GM12878 (cell line): ENCODE measurements around the gene SF3A1. TPM values are rescaled to one million over a fixed set of nuclear protein-coding genes. Genes with fewer than 3 reads are reported as not detected.

Experiments
- ATAC-seq: fragments of 200-7000 bp; cut with Tn5 transposase; 3 replicates; pipeline ENCODE4 v1.9.1; 2020; ENCODE audit warnings: mild to moderate bottlenecking, moderate library complexity
- BruUV-seq: library from RNA; stranded (reverse); fragments of 400-500 nt; replicated peaks from 2 replicates; lab custom pipeline; 2021; lab: Mats Ljungman, UMichigan
- CTCF ChIA-PET: fragments of 300-600 bp; sonication (Branson Sonifier 250); formaldehyde crosslinking; extraction: SDS; loops from one replicate; lab custom pipeline; 2021; ENCODE audit warnings: inconsistent platforms; lab: Yijun Ruan, JAX
- POLR2A ChIA-PET: fragments of 350-600 bp; formaldehyde crosslinking; extraction: SDS; loops from one replicate; lab custom pipeline; 2021; ENCODE audit warnings: inconsistent platforms; lab: Charles Lee
- RAD21 ChIA-PET: fragments of 300-600 bp; sonication (Branson Sonifier 250); formaldehyde crosslinking; loops from one replicate; lab custom pipeline; 2023; ENCODE audit warnings: antibody characterized with exemption; ENCODE audit not compliant: unreplicated experiment; lab: Charles Lee
- SMC1A ChIA-PET: fragments of 300-600 bp; sonication (Branson Sonifier 250); formaldehyde crosslinking; loops from one replicate; lab custom pipeline; 2023; ENCODE audit not compliant: unreplicated experiment, uncharacterized antibody; lab: Charles Lee
- DNase-seq: peaks from one replicate; pipeline ENCODE4 v3.0.0-alpha.2; 2011; ENCODE audit warnings: low read depth, low spot score
- FAIRE-seq: peaks from 3 replicates; lab custom pipeline; 2011; peaks lifted over from hg19 to GRCh38; lab: Jason Lieb, UNC
- H2AFZ ChIP-seq: 2 replicates; pipeline ENCODE4 v1.6.0; 2011; ENCODE audit warnings: low read depth, low read length, control low read depth; ENCODE audit not compliant: control insufficient read depth
- H3K27ac ChIP-seq: 2 replicates; pipeline ENCODE4 v1.5.1; 2011; ENCODE audit warnings: control low read depth; ENCODE audit not compliant: control insufficient read depth, insufficient read depth
- H3K27me3 ChIP-seq, 2 experiments: replicated peaks in 1 of 2; 2 replicates each; pipeline versions ENCODE4 v1.6.0 to v1.6.1; 2011; ENCODE audit warnings: low read length in 1 of 2; ENCODE audit not compliant: control insufficient read depth in 2 of 2, insufficient read depth in 2 of 2
- H3K36me3 ChIP-seq, 2 experiments: 2 replicates each; pipeline ENCODE4 v1.5.1; 2011; ENCODE audit warnings: low read length in 1 of 2; ENCODE audit not compliant: control insufficient read depth in 2 of 2, insufficient read depth in 2 of 2
- H3K4me1 ChIP-seq: 2 replicates; pipeline ENCODE4 v1.6.1; 2011; ENCODE audit warnings: mild to moderate bottlenecking, low read length, moderate library complexity, mixed read lengths; ENCODE audit not compliant: control insufficient read depth, insufficient read depth
- H3K4me2 ChIP-seq: 2 replicates; pipeline ENCODE4 v1.6.0; 2011; ENCODE audit warnings: control low read depth; ENCODE audit not compliant: control insufficient read depth, insufficient read depth
- H3K4me3 ChIP-seq: fragments of 200-600 bp; sonication (generic); 2 replicates; pipeline ENCODE4 v1.5.1; 2016
- H3K79me2 ChIP-seq: 2 replicates; pipeline ENCODE4 v1.6.0; 2011; ENCODE audit warnings: low read length; ENCODE audit not compliant: control insufficient read depth, insufficient read depth
- H3K9ac ChIP-seq: 2 replicates; pipeline ENCODE4 v1.8.0; 2011; ENCODE audit warnings: low read length, control low read depth, mixed read lengths; ENCODE audit not compliant: control insufficient read depth, insufficient read depth
- H3K9me3 ChIP-seq: replicated peaks from 3 replicates; pipeline ENCODE4 v1.5.1; 2011; ENCODE audit warnings: mild to moderate bottlenecking, low read length; ENCODE audit not compliant: control insufficient read depth, insufficient read depth
- H4K20me1 ChIP-seq: 2 replicates; pipeline ENCODE4 v1.6.0; 2011; ENCODE audit not compliant: control insufficient read depth, insufficient read depth
- ETV6 ChIP-seq, 2 experiments: fragments of 450-650 bp in 1 of 2; IDR thresholded peaks in 1 of 2; conservative IDR thresholded peaks in 1 of 2; 2 replicates each; pipeline ENCODE4 v1.6.1; 2014; ENCODE audit warnings: antibody characterized with exemption in 1 of 2, borderline replicate concordance in 1 of 2, low read depth in 1 of 2, mild to moderate bottlenecking in 1 of 2, moderate library complexity in 1 of 2
- IKZF2 ChIP-seq, 2 experiments: fragments of 450-650 bp; IDR thresholded peaks; 2 replicates each; pipeline ENCODE4 v1.6.1; 2017; ENCODE audit warnings: mild to moderate bottlenecking in 2 of 2, moderate library complexity in 2 of 2
- POLR2A ChIP-seq: IDR thresholded peaks from 2 replicates; pipeline ENCODE4 v1.6.1; 2011; ENCODE audit warnings: low read depth, mild to moderate bottlenecking, low read length
- POLR2AphosphoS2 ChIP-seq: IDR thresholded peaks from 2 replicates; pipeline ENCODE4 v1.6.1; 2011; ENCODE audit warnings: low read depth, mild to moderate bottlenecking, low read length, improper control_type of control experiment, moderate library complexity
- POLR2AphosphoS5 ChIP-seq: IDR thresholded peaks from 2 replicates; pipeline ENCODE4 v1.6.1; 2011; ENCODE audit warnings: mild to moderate bottlenecking, low read length, inconsistent platforms
- POU2F2 ChIP-seq: IDR thresholded peaks from 3 replicates; pipeline ENCODE4 v1.6.1; 2011; ENCODE audit warnings: low read depth, mild to moderate bottlenecking, low read length, borderline replicate concordance
- RCOR1 ChIP-seq: conservative IDR thresholded peaks from 2 replicates; pipeline ENCODE4 v1.6.1; 2012; ENCODE audit warnings: low read depth, low read length, improper control_type of control experiment
- SP1 ChIP-seq: IDR thresholded peaks from one replicate; pipeline ENCODE4 v1.6.1; 2011; ENCODE audit warnings: low read depth, low read length
- SPI1 ChIP-seq: IDR thresholded peaks from 2 replicates; pipeline ENCODE4 v1.6.1; 2011; ENCODE audit warnings: low read depth, mild to moderate bottlenecking, low read length, moderate library complexity, borderline replicate concordance; ENCODE audit not compliant: insufficient read depth
- TAF1 ChIP-seq: IDR thresholded peaks from 2 replicates; pipeline ENCODE4 v1.6.1; 2011; ENCODE audit warnings: mild to moderate bottlenecking, low read depth, low read length, borderline replicate concordance
- YY1 ChIP-seq: IDR thresholded peaks from 2 replicates; pipeline ENCODE4 v1.6.1; 2011; ENCODE audit warnings: low read depth, mild to moderate bottlenecking, low read length
- WGBS: methylation state at CpG from one replicate; pipeline ENCODE4 v1.1.6; 2016; ENCODE audit warnings: low lambda C conversion rate; ENCODE audit not compliant: insufficient replicate concordance, insufficient coverage; ENCODE audit errors: missing lambda C conversion rate; 5-methylcytosine and 5-hydroxymethylcytosine counted together
- in situ Hi-C: fragments of 300-500 bp; cut with MboI; formaldehyde crosslinking; loops from 9 replicates; pipeline ENCODE4 v1.14.3; 2018; ENCODE audit warnings: mixed read lengths
- intact Hi-C: fragments of 100-400 bp; cut with micrococcal nuclease; formaldehyde crosslinking; loops from one replicate; pipeline ENCODE4 v1.14.2; 2022; ENCODE audit not compliant: unreplicated experiment
- polyA plus RNA-seq, 11 experiments: library from polyadenylated mRNA; depleted of rRNA in 4 of 11; unstranded in 6 of 11; stranded (reverse) in 5 of 11; fragments of >200 nt; fragmentation: Nextera tagmentation in 4 of 11; fragmentation: Illumina TruSeq in 1 of 11; extraction: Ambion mirVana in 4 of 11; extraction: Trizol in 1 of 11; gene quantifications; 1 replicate in 1 of 11; 2 replicates in 10 of 11; pipeline versions ENCODE4 v1.2.1 to v1.2.3, GENCODE V29; 2011 to 2016; ENCODE audit warnings: inconsistent platforms in 2 of 11, missing spikeins in 2 of 11, low read depth in 1 of 11
- total RNA-seq, 4 experiments: library from RNA; depleted of rRNA in 3 of 4; stranded (reverse); fragments of >200 nt in 3 of 4; fragmentation: Illumina TruSeq in 1 of 4; extraction: Trizol in 1 of 4; gene quantifications; 2 replicates each; pipeline versions ENCODE4 v1.2.1 to v1.2.3, GENCODE V29; 2013 to 2021
- TF ChIP-seq, protein P1 (sequence below): fragments of 450-650 bp; IDR thresholded peaks from 2 replicates; pipeline ENCODE4 v1.6.1; 2017; ENCODE audit warnings: mild to moderate bottlenecking, moderate library complexity
- TF ChIP-seq, protein P2 (sequence below): fragments of 450-650 bp; IDR thresholded peaks from 2 replicates; pipeline ENCODE4 v1.6.1; 2017; ENCODE audit warnings: mild to moderate bottlenecking, moderate library complexity

SF3A1 gene
- total and polyA plus RNA-seq, 10 of the 15 experiments (the other 5 are each of a cell fraction or from before 2014, with no cell fraction given), result 10.4 to 239 (median 46.0) TPM

DNA sequence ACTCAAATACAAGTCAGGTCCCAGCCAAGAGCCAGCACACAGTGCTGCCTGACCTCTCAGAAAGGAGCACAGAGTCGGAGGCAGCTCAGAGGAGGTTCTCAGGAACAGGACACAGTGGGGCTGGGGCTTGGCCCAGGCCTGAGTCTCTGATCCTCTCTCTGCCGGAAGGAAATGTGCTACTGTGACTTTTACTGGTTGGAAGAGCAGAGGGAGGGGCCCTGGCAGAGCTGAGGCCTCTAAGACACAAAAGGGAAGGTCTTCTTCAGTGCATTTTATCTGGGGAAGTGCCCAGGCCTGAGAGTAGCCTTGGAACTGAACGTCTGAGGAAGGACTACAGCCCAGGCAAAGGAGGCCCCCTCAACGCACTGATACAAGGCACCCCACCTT, 51.2 kb downstream of the SF3A1 start:
- Histone ChIP-seq H3K36me3 (peaks cover 16 to 19% of the 10 kb centered on the region in 2 experiments; a peak in 3 of 4 replicates), H3K27me3 (no peaks in the 10 kb centered on the region), H4K20me1 (no peaks in the 10 kb centered on the region), H3K27ac (peak overlapping the region; percentile 96), H3K4me1 (peaks cover 85% of the 10 kb centered on the region), H3K9ac (peak overlapping the region; percentile 82), H3K9me3 (no peaks in the 10 kb centered on the region), H3K79me2 (peaks cover 55% of the 10 kb centered on the region), H2AFZ (no peak overlapping the region; the same call in 1 of the 2 replicates), H3K4me3 (peak overlapping the region; percentile 51), H3K4me2 (peak overlapping the region; percentile 99)
- ChIA-PET CTCF (interaction anchor here (1.1 to 18.4 kb wide), 3 partner anchors 9 to 22 kb away, joined by 5 to 177 read pairs (median 12); partner anchors contain the start of genes CASTOR1 and TBC1D10A), SMC1A (interaction anchor here (0.7 to 9.7 kb wide), 5 partner anchors 10 to 119 kb away, joined by 3 to 92 read pairs (median 10); partner anchors contain the start of genes CASTOR1 and TBC1D10A), POLR2A (interaction anchor here (0.8 to 16.1 kb wide), 3 partner anchors 9 to 52 kb away, joined by 3 to 198 read pairs (median 6); partner anchors contain the start of genes CCDC157, SF3A1 and TBC1D10A), RAD21 (interaction anchor here (1.4 to 8.2 kb wide), 5 partner anchors 8 to 51 kb away, joined by 4 to 88 read pairs (median 8); partner anchors contain the start of genes CASTOR1, CCDC157, SF3A1 and TBC1D10A)
- intact Hi-C loops, result no loop called here
- peak; percentile 63 for ATAC-seq
- no TSS peak for BruUV-seq
- TF ChIP-seq POLR2AphosphoS5 (peak; percentile 72; the same call in 1 of the 2 replicates), IKZF2 (IDR thresholded peaks at IDR 0.05) (no peak), ETV6 (conservative IDR thresholded peaks at IDR 0.05 in 1 of 2, IDR thresholded peaks at IDR 0.05 in 1 of 2; ENCODE audit: borderline replicate concordance in 1 of 2, low read depth in 1 of 2) (peak in 1 of 2 experiments; percentile 78; a peak in 2 of 4 replicates), POLR2A (peak; percentile 74), SPI1 (0 out of 2 replicates have a peak, but pooled peaks have one; percentile 21), RCOR1 (no peak), YY1 (peak; percentile 34; the same call in 1 of the 2 replicates), POU2F2 (peak; percentile 11; the same call in 1 of the 3 replicates), POLR2AphosphoS2 (0 out of 2 replicates have a peak, but pooled peaks have one; percentile 55), SP1 (peak; percentile 10), TAF1 (peak; percentile 57; the same call in 1 of the 2 replicates)
- TF ChIP-seq, protein P1, sequence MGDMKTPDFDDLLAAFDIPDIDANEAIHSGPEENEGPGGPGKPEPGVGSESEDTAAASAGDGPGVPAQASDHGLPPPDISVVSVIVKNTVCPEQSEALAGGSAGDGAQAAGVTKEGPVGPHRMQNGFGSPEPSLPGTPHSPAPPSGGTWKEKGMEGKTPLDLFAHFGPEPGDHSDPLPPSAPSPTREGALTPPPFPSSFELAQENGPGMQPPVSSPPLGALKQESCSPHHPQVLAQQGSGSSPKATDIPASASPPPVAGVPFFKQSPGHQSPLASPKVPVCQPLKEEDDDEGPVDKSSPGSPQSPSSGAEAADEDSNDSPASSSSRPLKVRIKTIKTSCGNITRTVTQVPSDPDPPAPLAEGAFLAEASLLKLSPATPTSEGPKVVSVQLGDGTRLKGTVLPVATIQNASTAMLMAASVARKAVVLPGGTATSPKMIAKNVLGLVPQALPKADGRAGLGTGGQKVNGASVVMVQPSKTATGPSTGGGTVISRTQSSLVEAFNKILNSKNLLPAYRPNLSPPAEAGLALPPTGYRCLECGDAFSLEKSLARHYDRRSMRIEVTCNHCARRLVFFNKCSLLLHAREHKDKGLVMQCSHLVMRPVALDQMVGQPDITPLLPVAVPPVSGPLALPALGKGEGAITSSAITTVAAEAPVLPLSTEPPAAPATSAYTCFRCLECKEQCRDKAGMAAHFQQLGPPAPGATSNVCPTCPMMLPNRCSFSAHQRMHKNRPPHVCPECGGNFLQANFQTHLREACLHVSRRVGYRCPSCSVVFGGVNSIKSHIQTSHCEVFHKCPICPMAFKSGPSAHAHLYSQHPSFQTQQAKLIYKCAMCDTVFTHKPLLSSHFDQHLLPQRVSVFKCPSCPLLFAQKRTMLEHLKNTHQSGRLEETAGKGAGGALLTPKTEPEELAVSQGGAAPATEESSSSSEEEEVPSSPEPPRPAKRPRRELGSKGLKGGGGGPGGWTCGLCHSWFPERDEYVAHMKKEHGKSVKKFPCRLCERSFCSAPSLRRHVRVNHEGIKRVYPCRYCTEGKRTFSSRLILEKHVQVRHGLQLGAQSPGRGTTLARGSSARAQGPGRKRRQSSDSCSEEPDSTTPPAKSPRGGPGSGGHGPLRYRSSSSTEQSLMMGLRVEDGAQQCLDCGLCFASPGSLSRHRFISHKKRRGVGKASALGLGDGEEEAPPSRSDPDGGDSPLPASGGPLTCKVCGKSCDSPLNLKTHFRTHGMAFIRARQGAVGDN, result 0 out of 2 replicates have a peak, but pooled peaks have one; percentile 27
- TF ChIP-seq, protein P2, sequence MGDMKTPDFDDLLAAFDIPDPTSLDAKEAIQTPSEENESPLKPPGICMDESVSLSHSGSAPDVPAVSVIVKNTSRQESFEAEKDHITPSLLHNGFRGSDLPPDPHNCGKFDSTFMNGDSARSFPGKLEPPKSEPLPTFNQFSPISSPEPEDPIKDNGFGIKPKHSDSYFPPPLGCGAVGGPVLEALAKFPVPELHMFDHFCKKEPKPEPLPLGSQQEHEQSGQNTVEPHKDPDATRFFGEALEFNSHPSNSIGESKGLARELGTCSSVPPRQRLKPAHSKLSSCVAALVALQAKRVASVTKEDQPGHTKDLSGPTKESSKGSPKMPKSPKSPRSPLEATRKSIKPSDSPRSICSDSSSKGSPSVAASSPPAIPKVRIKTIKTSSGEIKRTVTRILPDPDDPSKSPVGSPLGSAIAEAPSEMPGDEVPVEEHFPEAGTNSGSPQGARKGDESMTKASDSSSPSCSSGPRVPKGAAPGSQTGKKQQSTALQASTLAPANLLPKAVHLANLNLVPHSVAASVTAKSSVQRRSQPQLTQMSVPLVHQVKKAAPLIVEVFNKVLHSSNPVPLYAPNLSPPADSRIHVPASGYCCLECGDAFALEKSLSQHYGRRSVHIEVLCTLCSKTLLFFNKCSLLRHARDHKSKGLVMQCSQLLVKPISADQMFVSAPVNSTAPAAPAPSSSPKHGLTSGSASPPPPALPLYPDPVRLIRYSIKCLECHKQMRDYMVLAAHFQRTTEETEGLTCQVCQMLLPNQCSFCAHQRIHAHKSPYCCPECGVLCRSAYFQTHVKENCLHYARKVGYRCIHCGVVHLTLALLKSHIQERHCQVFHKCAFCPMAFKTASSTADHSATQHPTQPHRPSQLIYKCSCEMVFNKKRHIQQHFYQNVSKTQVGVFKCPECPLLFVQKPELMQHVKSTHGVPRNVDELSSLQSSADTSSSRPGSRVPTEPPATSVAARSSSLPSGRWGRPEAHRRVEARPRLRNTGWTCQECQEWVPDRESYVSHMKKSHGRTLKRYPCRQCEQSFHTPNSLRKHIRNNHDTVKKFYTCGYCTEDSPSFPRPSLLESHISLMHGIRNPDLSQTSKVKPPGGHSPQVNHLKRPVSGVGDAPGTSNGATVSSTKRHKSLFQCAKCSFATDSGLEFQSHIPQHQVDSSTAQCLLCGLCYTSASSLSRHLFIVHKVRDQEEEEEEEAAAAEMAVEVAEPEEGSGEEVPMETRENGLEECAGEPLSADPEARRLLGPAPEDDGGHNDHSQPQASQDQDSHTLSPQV, result no peak
- in situ Hi-C loops, result no loop called here
- FAIRE-seq, result peak; percentile 41
- peak; percentile 59 for DNase-seq
- 0% methylated on average over 4 of the region's 4 CpGs for WGBS
